ENCODE results near the gene LCLAT1. TPM values are rescaled to one million over a fixed set of nuclear protein-coding genes. Genes with fewer than 3 reads are reported as not detected.

The LCLAT1 gene
- total and polyA plus RNA-seq, 2 donors (not counting 1 experiment from before 2014, with no cell fraction given): 5.1 to 21.9 TPM

GRCh38 chr2:30516166-30516565 lies 69.1 kb downstream of the LCLAT1 start:
- H3K9ac ChIP-seq (ENCODE audit: low read length): no peak overlapping the region
- POLR2A ChIA-PET: interaction anchor here (0.6 kb wide), 1 partner anchor 26 kb away, joined by 3 read pairs; no protein-coding TSS in a partner anchor
- peaks cover 2 to 8% of the 10 kb centered on the region in 2 donors for H3K4me1 ChIP-seq (ENCODE audit: control insufficient read depth in 2 of 2, insufficient read depth in 2 of 2, low read length in 2 of 2)
- no peaks in the 10 kb centered on the region for H3K27me3 ChIP-seq (replicated peaks in 1 of 4; ENCODE audit: control extremely low read depth in 1 of 4, control insufficient read depth in 3 of 4, insufficient read depth in 4 of 4, low read length in 3 of 4)
- no peak overlapping the region for H3K4me2 ChIP-seq (replicated peaks; ENCODE audit: low read depth, low read length, poor library complexity, severe bottlenecking)
- H3K27ac Mint-ChIP-seq: no peak overlapping the region
- no peaks in the 10 kb centered on the region for H4K20me1 ChIP-seq (ENCODE audit: control insufficient read depth, insufficient read depth, low read length, poor library complexity, severe bottlenecking)
- H3K4me3 ChIP-seq (ENCODE audit: control extremely low read depth in 1 of 5, extremely low read depth in 1 of 5, insufficient read depth in 1 of 5, low read depth in 2 of 5, low read length in 4 of 5): no peak overlapping the region
- H3K27ac ChIP-seq (ENCODE audit: low read length in 2 of 2): no peak overlapping the region
- 93% methylated on average over 18 of the region's 18 CpGs for WGBS (ENCODE audit: insufficient coverage)
- intact Hi-C loops (cut with micrococcal nuclease): no loop called here
- H3K27me3 Mint-ChIP-seq: no peaks in the 10 kb centered on the region
- TF ChIP-seq CTCF (IDR thresholded peaks at IDR 0.05): no peak
- no peak for TF ChIP-seq EZH2 (IDR thresholded peaks at IDR 0.05; ENCODE audit: borderline replicate concordance, insufficient read depth, low read depth, low read length, poor library complexity, severe bottlenecking)
- ATAC-seq (ENCODE audit: low read depth) (no peak), DNase-seq (no peak)
- peaks cover 0 to 13% of the 10 kb centered on the region in 2 experiments for H3K36me3 ChIP-seq (replicated peaks in 1 of 2; ENCODE audit: control extremely low read depth in 1 of 2, control insufficient read depth in 1 of 2, extremely low read depth in 1 of 2, insufficient read depth in 2 of 2, low read length in 1 of 2)
- peaks cover 0 to 15% (median 14%) of the 10 kb centered on the region in 3 donors for H3K9me3 ChIP-seq (ENCODE audit: control extremely low read depth in 1 of 3, control insufficient read depth in 2 of 3, insufficient read depth in 1 of 3, low read length in 2 of 3)
- no peak overlapping the region for H3K4me3 Mint-ChIP-seq
- CTCF ChIA-PET: no interaction called here
- H3K4me1 Mint-ChIP-seq: peaks cover 20% of the 10 kb centered on the region
- H3K9me3 Mint-ChIP-seq (ENCODE audit: insufficient read depth): peaks cover 4% of the 10 kb centered on the region
- H3K79me2 ChIP-seq (ENCODE audit: control insufficient read depth, insufficient read depth, low read length): peaks cover 49% of the 10 kb centered on the region
- no peak overlapping the region for H2AFZ ChIP-seq (ENCODE audit: insufficient read depth, low read depth, low read length, poor library complexity, severe bottlenecking)

DNA sequence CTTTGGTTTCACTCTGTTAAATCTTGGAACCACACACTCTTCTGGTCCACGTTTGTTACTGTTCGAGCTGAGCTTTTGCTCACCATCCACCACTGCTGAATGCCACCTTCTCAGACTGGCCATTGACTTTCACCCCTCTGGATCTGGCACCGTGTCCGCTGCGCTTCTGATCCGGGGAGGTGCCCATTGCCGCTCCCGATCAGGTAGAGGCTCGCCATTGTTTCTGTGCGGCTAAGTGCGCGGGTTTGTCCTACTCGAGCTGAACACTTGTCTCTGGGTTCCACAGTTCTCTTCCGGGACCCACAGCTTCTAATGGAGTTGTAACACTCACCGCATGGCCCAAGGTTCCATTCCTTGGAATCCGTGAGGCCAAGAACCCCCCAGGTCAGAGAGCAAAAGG lies 72.8 kb downstream of the LCLAT1 start:
- POLR2A ChIA-PET: no interaction called here
- no peak overlapping the region for H3K27ac Mint-ChIP-seq

More for the DNA sequence above, 72.8 kb downstream of the LCLAT1 start:
- WGBS (ENCODE audit: insufficient coverage): 96% methylated on average over 16 of the region's 16 CpGs
- no peaks in the 10 kb centered on the region for H4K20me1 ChIP-seq (ENCODE audit: control insufficient read depth, insufficient read depth, low read length, poor library complexity, severe bottlenecking)
- H3K9me3 Mint-ChIP-seq (ENCODE audit: insufficient read depth): peaks cover 4% of the 10 kb centered on the region
- no peak overlapping the region for H2AFZ ChIP-seq (ENCODE audit: insufficient read depth, low read depth, low read length, poor library complexity, severe bottlenecking)
- H3K27ac ChIP-seq (ENCODE audit: low read length in 2 of 2): no peak overlapping the region
- H3K36me3 ChIP-seq (replicated peaks in 1 of 2; ENCODE audit: control extremely low read depth in 1 of 2, control insufficient read depth in 1 of 2, extremely low read depth in 1 of 2, insufficient read depth in 2 of 2, low read length in 1 of 2): peaks cover 0 to 16% of the 10 kb centered on the region in 2 experiments
- peaks cover 0 to 17% (median 15%) of the 10 kb centered on the region in 3 donors for H3K9me3 ChIP-seq (ENCODE audit: control extremely low read depth in 1 of 3, control insufficient read depth in 2 of 3, insufficient read depth in 1 of 3, low read length in 2 of 3)
- H3K4me2 ChIP-seq (replicated peaks; ENCODE audit: low read depth, low read length, poor library complexity, severe bottlenecking): no peak overlapping the region
- H3K4me1 ChIP-seq (ENCODE audit: control insufficient read depth in 2 of 2, insufficient read depth in 2 of 2, low read length in 2 of 2): no peaks in the 10 kb centered on the region
- CTCF ChIA-PET: interaction anchor here (1.2 to 1.3 kb wide), 2 partner anchors 10 to 355 kb away, joined by 3 read pairs; no protein-coding TSS in a partner anchor
- no peak for TF ChIP-seq EZH2 (IDR thresholded peaks at IDR 0.05; ENCODE audit: borderline replicate concordance, insufficient read depth, low read depth, low read length, poor library complexity, severe bottlenecking)
- TF ChIP-seq CTCF (IDR thresholded peaks at IDR 0.05): no peak
- no peak overlapping the region for H3K9ac ChIP-seq (ENCODE audit: low read length)
- peaks cover 21% of the 10 kb centered on the region for H3K79me2 ChIP-seq (ENCODE audit: control insufficient read depth, insufficient read depth, low read length)
- H3K4me3 Mint-ChIP-seq: no peak overlapping the region
- no peak overlapping the region for H3K4me3 ChIP-seq (ENCODE audit: control extremely low read depth in 1 of 5, extremely low read depth in 1 of 5, insufficient read depth in 1 of 5, low read depth in 2 of 5, low read length in 4 of 5)
- ATAC-seq (ENCODE audit: low read depth) (no peak), DNase-seq (no peak)
- intact Hi-C loops (cut with micrococcal nuclease): no loop called here
- no peaks in the 10 kb centered on the region for H3K27me3 ChIP-seq (replicated peaks in 1 of 4; ENCODE audit: control extremely low read depth in 1 of 4, control insufficient read depth in 3 of 4, insufficient read depth in 4 of 4, low read length in 3 of 4)
- no peaks in the 10 kb centered on the region for H3K27me3 Mint-ChIP-seq
- peaks cover 6% of the 10 kb centered on the region for H3K4me1 Mint-ChIP-seq

Data from B cell (primary cell).